ENCODE results near the gene BBS4.

DNA sequence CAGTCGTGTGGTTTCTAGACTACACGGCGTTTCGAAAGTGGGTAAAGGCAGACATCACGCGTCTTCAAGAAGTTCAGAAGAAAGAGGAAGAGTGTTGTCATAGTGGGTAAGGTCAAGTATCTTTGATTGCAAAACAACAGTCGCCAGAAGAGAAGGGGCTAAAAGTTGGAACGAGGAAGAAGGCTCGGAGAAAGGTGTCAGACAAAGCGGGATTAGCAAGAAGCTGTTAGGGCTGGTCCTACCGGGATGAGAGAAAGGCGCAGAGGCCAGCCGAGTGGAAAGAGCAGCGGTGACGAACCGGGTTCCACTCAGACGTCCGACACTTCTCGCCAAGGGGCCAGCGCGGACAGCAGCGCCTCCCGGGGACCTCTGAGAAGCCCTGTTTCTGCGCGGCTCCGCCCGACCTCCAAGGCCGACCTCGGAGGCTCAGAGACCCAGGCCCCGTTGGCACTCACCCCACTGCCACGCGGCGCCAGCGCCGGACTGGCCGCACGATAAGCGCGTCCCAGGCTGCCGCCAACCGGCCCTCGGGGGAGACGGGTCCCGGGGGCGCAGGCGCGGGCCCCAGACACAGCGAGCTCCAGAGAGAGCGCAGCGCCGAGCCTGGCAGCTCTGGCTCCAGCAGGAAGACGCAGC lies 97.1 kb downstream of the BBS4 start:
- TF ChIP-seq, protein P1, sequence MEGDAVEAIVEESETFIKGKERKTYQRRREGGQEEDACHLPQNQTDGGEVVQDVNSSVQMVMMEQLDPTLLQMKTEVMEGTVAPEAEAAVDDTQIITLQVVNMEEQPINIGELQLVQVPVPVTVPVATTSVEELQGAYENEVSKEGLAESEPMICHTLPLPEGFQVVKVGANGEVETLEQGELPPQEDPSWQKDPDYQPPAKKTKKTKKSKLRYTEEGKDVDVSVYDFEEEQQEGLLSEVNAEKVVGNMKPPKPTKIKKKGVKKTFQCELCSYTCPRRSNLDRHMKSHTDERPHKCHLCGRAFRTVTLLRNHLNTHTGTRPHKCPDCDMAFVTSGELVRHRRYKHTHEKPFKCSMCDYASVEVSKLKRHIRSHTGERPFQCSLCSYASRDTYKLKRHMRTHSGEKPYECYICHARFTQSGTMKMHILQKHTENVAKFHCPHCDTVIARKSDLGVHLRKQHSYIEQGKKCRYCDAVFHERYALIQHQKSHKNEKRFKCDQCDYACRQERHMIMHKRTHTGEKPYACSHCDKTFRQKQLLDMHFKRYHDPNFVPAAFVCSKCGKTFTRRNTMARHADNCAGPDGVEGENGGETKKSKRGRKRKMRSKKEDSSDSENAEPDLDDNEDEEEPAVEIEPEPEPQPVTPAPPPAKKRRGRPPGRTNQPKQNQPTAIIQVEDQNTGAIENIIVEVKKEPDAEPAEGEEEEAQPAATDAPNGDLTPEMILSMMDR (IDR thresholded peaks at IDR 0.05) = no peak
- no peak for TF ChIP-seq POLR2A (IDR thresholded peaks at IDR 0.05)
